GM21737 (cell line): ENCODE results near the gene SULF2.

Source experiments
- ATAC-seq: cut with Tn5 transposase; IDR thresholded peaks from one replicate; pipeline ENCODE4 v1.9.1; 2021; ENCODE audit warnings: mild to moderate bottlenecking, moderate library complexity; ENCODE audit not compliant: unreplicated experiment

The SULF2 gene

GRCh38 chr20:47765271-47765670 lies 20.0 kb downstream of the SULF2 start:
- no peak for ATAC-seq

- no peak for ATAC-seq
Observed at GRCh38 chr20:47764154-47764733, 21.0 kb downstream of the SULF2 start.

DNA sequence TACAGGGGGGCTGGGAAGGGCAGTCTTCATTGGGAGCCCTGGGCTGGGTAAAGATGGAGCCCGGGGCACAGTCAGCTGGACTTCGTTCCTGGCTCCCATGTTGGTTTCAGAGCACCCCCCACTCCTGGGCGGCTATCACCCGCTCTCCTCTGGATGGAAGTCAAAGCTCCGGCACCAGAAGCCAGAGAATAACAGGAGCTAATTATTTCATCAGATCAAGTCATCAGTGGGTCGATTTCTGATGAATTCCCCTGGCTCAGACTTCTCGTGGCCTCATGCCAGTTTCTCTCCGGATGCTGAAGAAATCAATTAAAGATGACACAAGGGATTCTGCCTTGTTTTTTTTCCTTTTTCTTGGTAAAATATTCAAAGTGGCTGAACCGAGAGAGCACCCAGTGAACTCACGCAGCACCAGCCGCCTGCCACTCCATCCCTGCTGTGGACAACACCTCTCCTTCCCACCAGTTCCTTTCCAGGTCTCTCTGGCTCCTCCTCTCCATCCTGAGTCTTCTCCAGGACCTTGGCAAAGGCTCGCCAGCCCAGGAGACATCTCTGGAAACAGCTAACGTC lies 22.5 kb downstream of the SULF2 start:
- no peak for ATAC-seq

GRCh38 chr20:47761482-47762047 lies 23.7 kb downstream of the SULF2 start:
- no peak for ATAC-seq

DNA sequence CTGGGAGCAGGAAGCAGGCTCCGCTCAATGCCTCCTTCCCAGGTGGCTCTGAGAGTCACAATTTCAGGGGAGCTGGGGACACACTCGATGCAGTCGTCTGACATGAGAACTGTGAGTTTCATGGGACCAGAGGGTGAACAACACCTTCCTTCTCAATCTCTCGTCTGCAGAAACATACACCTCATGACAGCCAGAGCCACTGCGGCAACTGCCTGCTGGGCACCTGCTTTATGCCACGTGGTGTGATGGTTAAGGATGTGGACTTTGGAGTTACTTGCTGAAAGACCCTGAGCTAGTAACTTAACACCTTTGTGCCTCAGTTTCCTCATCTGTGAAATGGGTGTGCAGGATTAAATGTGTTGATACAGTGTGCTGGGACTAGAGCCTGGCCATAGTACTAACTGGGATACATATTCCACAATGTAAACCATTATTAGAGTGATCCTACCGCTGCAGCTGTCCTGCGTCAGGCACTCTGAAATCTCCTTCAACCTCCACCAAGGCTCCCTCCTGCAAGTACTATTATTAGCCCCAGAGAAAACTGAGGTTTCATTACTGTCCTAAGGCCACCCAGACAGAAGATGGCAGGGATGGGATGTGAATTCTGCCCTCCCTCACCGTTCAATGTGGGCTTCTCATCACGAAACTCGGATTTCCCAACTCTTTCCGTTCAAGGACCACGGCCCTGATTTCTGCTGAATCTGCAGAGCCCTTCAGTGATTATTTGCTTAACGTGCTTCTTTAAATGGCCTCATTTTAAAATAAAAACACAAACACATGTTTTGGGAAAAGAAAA lies 24.4 kb downstream of the SULF2 start:
- ATAC-seq = no peak

GRCh38 chr20:47758517-47759450 lies 26.5 kb downstream of the SULF2 start:
- no peak for ATAC-seq

DNA sequence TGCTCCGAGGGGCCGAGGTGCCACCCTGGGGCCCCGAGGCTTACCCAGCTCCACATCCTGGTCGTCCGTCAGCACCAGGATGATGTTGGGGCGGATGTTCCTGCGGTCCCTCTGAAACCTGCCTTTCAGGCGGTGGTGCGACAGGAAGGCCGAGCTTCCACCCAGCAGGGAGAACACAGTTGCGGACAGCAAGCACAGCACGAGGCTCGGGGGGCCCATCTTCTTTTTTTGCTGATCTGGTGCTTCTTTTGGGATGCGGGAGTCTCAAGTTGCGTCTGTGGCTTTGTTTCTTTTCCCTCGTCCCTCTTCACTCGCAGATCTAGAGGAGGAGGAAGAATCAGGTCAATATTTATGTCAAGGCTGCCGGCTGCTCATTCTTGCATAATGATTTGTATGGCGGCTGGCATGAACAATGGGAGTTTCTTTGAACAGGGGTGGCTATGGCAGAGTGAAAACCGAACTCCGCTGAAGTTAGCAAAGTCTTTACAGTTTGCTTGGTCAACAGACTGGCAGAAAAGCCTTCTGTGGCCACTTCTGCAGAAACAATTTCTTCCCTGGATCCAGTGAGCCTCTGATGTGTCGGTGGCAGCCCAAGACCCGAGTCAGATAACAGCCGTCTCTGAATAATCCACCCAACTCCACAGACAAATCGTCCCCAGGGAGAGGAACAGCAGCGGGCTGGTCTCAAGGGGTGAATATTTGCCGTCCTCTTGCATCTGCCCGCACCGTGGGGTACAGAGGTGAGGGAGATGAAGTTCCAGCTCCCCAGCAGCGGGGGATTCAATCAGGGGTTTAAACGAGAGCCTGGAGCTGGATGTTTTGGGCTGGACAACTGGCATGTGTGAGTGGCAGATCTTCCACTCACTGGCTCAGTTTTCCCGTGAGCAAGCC lies 27.9 kb downstream of the SULF2 start:
- ATAC-seq = no peak

DNA sequence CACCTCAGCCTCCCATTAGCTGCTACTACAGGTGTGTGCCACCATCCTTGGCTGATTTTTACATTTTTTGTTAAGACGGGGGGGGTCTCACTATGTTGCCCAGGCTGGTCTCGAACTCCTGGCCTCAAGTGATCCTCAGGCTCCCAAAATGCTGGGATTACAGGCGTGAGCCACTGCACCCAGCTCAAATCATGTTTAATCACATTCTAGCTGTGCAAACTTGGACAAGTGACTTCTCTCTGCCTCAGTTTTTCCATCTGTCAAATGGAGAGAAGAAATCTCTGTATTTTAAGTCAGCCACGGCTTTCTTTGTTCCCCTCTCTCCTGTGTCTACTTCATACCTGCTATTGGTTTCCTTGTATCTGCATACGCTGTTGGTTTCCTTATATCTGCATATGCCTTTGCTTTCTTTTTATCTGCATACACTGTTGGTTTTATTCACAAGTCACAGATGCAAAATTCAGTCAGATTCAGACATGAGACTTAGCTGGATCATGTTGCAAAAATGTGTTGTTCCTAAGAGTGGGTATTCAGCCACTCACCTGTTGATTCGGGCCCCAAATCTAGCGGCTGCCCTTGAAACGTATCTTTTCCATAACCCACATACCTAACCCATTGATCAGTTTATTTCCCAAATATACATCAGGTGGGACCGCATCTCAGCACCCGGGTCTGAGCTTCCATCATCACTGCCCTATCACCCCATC lies 30.2 kb downstream of the SULF2 start:
- no peak for ATAC-seq

GRCh38 chr20:47754388-47754715 lies 30.9 kb downstream of the SULF2 start:
- no peak for ATAC-seq

- ATAC-seq = no peak
Observed at GRCh38 chr20:47753576-47754387, 31.5 kb downstream of the SULF2 start.

DNA sequence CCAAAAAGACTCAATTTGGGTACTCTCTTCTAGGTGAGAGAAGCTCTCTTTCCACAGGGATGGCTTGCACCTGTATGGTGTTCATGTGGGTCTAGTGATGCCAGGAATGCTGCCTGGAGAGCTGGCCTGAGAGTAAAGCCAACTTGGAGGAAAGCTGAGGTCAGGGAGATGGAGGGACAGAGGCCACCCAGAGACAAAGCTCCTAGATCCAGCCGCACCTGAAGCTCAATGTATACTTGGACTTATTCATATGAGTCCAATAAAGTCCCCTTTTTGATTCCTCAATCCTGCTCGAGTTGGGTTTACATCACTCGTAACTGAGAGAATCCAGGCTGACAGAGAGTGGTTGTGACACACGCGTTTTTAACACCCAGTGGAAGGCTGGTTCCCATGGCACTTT lies 33.8 kb downstream of the SULF2 start:
- ATAC-seq = no peak

GRCh38 chr20:47749339-47749738 lies 35.9 kb downstream of the SULF2 start:
- ATAC-seq = no peak

DNA sequence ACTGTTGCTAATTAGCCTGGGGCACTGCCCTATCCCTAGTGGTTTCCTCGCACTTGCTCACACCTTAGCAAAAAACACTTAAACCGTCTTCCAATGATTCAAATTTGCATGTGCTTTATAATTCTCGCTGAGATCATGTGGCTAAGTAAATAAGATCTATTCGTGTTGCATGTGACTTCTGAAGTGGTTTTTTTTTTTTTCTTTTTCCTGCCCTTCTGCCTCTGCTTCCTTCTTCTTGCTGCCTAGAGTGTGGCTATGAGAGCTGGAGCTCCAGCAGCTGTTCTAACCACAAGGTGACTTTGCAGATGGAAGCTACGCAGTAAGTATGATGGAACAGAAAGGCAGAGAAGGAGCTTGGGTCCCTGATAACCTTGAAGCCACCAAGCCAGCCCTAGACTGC lies 36.5 kb downstream of the SULF2 start:
- ATAC-seq = no peak

GRCh38 chr20:47748069-47748468 lies 37.2 kb downstream of the SULF2 start:
- ATAC-seq = no peak

- ATAC-seq = no peak
Observed at GRCh38 chr20:47747669-47748031, 37.6 kb downstream of the SULF2 start.

DNA sequence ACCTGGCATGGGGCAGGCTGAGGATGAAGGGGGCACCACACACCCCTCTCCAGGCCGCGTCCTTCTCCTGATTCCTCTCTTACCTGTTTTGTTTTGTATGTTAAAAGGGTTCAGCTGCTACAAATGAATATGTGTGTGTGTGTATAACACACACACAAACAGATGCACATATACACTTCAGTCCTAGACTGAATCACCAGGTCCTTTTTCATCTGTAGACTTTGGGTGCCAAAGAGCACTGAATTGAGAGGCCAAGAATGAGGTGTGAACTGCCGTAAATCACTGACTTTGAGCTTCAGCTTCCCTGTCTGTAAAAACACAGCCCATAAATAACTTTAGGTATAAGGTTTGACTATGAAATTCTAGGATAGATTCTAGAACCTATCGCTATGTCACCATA lies 40.5 kb downstream of the SULF2 start:
- no peak for ATAC-seq

DNA sequence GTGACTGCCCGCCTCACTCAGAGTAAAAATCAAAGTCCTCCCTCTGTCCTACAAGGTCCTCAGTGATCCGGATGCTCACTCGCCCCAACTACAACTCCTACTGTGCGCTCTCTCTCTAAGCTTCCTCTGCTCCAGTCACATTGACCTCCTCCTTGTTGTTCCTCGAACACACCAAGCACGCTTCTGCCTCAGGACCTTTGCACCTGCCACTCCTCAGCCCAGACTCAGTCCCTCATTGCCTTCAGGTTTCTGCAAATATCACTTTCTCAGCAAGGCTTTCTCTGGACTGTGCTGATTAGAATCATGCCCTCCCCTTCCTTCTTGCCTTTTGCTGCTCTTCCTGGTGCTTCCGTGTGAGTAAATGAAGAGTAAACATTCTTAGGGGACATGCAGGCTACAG lies 41.6 kb downstream of the SULF2 start:
- ATAC-seq = no peak

GRCh38 chr20:47741669-47742608 lies 43.3 kb downstream of the SULF2 start:
- ATAC-seq = no peak
